IMR-90 (cell line): ENCODE measurements around the gene MRPL54. TPM values are rescaled to one million over a fixed set of nuclear protein-coding genes. Genes with fewer than 3 reads are reported as not detected.

Experiments
- ATAC-seq: fragments of 200-7000 bp; cut with Tn5 transposase; 2 replicates; pipeline ENCODE4 v1.9.1; 2020; ENCODE audit warnings: low read depth, mild to moderate bottlenecking, moderate library complexity
- BruUV-seq: library from RNA; stranded (reverse); fragments of 400-500 nt; replicated peaks from 2 replicates; lab custom pipeline; 2021; lab: Mats Ljungman, UMichigan
- CTCF ChIA-PET: fragments of 300-600 bp; formaldehyde crosslinking; extraction: SDS; loops from one replicate; lab custom pipeline; 2021; ENCODE audit warnings: antibody characterized with exemption; lab: Yijun Ruan, JAX
- POLR2A ChIA-PET: fragments of 300-600 bp; sonication (Branson Sonifier 250); formaldehyde crosslinking; loops from one replicate; lab custom pipeline; 2022; ENCODE audit warnings: antibody characterized with exemption; ENCODE audit not compliant: unreplicated experiment; lab: Charles Lee
- DNase-seq: peaks from one replicate; pipeline ENCODE4 v3.0.0; 2013
- H2AFZ ChIP-seq: replicated peaks from 2 replicates; pipeline ENCODE3; 2013; ENCODE audit warnings: low read length, mild to moderate bottlenecking; ENCODE audit not compliant: poor library complexity
- H2AK5ac ChIP-seq: 2 replicates; pipeline ENCODE4 v1.6.1; 2013; ENCODE audit warnings: low read depth, low read length, inconsistent platforms
- H2AK9ac ChIP-seq: replicated peaks from 2 replicates; pipeline ENCODE3; 2013; ENCODE audit warnings: mild to moderate bottlenecking, low read depth, low read length, moderate library complexity; ENCODE audit not compliant: poor library complexity
- H2BK120ac ChIP-seq: 2 replicates; pipeline ENCODE4 v1.6.1; 2013; ENCODE audit warnings: low read depth, low read length, inconsistent platforms
- H2BK15ac ChIP-seq: 3 replicates; pipeline ENCODE4 v1.6.1; 2013; ENCODE audit warnings: low read depth, low read length, inconsistent platforms
- H2BK20ac ChIP-seq: 2 replicates; pipeline ENCODE4 v1.6.1; 2013; ENCODE audit warnings: low read depth, mild to moderate bottlenecking, inconsistent platforms, low read length, moderate library complexity
- H2BK5ac ChIP-seq: 2 replicates; pipeline ENCODE4 v1.6.1; 2013; ENCODE audit warnings: mild to moderate bottlenecking, low read depth, low read length, inconsistent platforms; ENCODE audit not compliant: poor library complexity, severe bottlenecking
- H3K14ac ChIP-seq: replicated peaks from 2 replicates; pipeline ENCODE4 v1.6.1; 2013; ENCODE audit warnings: low read depth, low read length, inconsistent platforms
- H3K18ac ChIP-seq: 2 replicates; pipeline ENCODE4 v1.6.1; 2013; ENCODE audit warnings: low read depth, low read length, control low read depth
- H3K23ac ChIP-seq: 2 replicates; pipeline ENCODE4 v1.6.1; 2013; ENCODE audit warnings: low read depth, low read length, inconsistent platforms
- H3K27ac ChIP-seq: 2 replicates; pipeline ENCODE4 v1.5.1; 2013; ENCODE audit warnings: mild to moderate bottlenecking, control low read depth, low read length; ENCODE audit not compliant: insufficient read depth
- H3K27me3 ChIP-seq: 2 replicates; pipeline ENCODE4 v1.6.1; 2013; ENCODE audit warnings: low read length; ENCODE audit not compliant: control insufficient read depth, insufficient read depth
- H3K36me3 ChIP-seq: 2 replicates; pipeline ENCODE4 v1.6.1; 2013; ENCODE audit warnings: low read length, mixed read lengths; ENCODE audit not compliant: control insufficient read depth, insufficient read depth
- H3K4ac ChIP-seq: 2 replicates; pipeline ENCODE4 v1.6.1; 2013; ENCODE audit warnings: low read depth, low read length, inconsistent platforms
- H3K4me1 ChIP-seq: 2 replicates; pipeline ENCODE4 v1.6.1; 2013; ENCODE audit warnings: low read length, mixed read lengths; ENCODE audit not compliant: control insufficient read depth, insufficient read depth
- H3K4me2 ChIP-seq: 2 replicates; pipeline ENCODE4 v1.6.1; 2013; ENCODE audit warnings: low read depth, mild to moderate bottlenecking, control low read depth, low read length, moderate library complexity
- H3K4me3 ChIP-seq: 2 replicates; pipeline ENCODE4 v1.5.1; 2013; ENCODE audit warnings: low read depth, mild to moderate bottlenecking, control low read depth, low read length, moderate library complexity; ENCODE audit not compliant: insufficient read depth
- H3K56ac ChIP-seq: 2 replicates; pipeline ENCODE4 v1.6.1; 2013; ENCODE audit warnings: low read length, inconsistent platforms; ENCODE audit not compliant: insufficient read depth; ENCODE audit errors: extremely low read depth
- H3K79me1 ChIP-seq, 2 experiments: 2 replicates each; pipeline ENCODE4 v1.6.1; 2013; ENCODE audit warnings: low read length in 2 of 2, inconsistent platforms in 1 of 2, low read depth in 1 of 2
- H3K9ac ChIP-seq: 2 replicates; pipeline ENCODE4 v1.6.1; 2013; ENCODE audit warnings: low read depth, low read length, control low read depth
- H3K9me1 ChIP-seq: 2 replicates; pipeline ENCODE4 v1.6.1; 2013; ENCODE audit warnings: low read length, inconsistent platforms; ENCODE audit not compliant: insufficient read depth
- H3K9me3 ChIP-seq: 2 replicates; pipeline ENCODE4 v1.6.1; 2013; ENCODE audit warnings: low read length; ENCODE audit not compliant: control insufficient read depth, insufficient read depth
- H4K20me1 ChIP-seq: 2 replicates; pipeline ENCODE4 v1.6.1; 2013; ENCODE audit warnings: low read length, inconsistent platforms; ENCODE audit not compliant: insufficient read depth
- H4K5ac ChIP-seq: 2 replicates; pipeline ENCODE4 v1.6.1; 2013; ENCODE audit warnings: mild to moderate bottlenecking, low read depth, low read length, control low read depth
- H4K8ac ChIP-seq, 2 experiments: 2 replicates each; pipeline ENCODE4 v1.6.1; 2013; ENCODE audit warnings: low read depth in 2 of 2, low read length in 2 of 2, control low read depth in 1 of 2, inconsistent platforms in 1 of 2
- H4K91ac ChIP-seq: 2 replicates; pipeline ENCODE4 v1.6.1; 2013; ENCODE audit warnings: low read depth, low read length, inconsistent platforms; ENCODE audit not compliant: insufficient read depth
- MXI1 ChIP-seq: IDR thresholded peaks from 2 replicates; pipeline ENCODE4 v1.6.1; 2012; ENCODE audit warnings: low read depth, mild to moderate bottlenecking, low read length, moderate library complexity, borderline replicate concordance
- WGBS, 2 experiments: methylation state at CpG; one replicate each; pipeline versions ENCODE4 v1.1.5 to v1.1.7; 2013; ENCODE audit warnings: missing lambda C conversion rate in 2 of 2; ENCODE audit not compliant: insufficient read length in 1 of 2; ENCODE audit errors: extremely low coverage in 2 of 2; 5-methylcytosine and 5-hydroxymethylcytosine counted together
- dilution Hi-C: fragments of 300-500 bp; cut with HindIII; formaldehyde crosslinking; loops from one replicate; pipeline ENCODE4 v1.14.3; 2018; ENCODE audit warnings: low sequenced_read_pairs; ENCODE audit not compliant: unreplicated experiment
- in situ Hi-C: fragments of 300-500 bp; cut with MboI; formaldehyde crosslinking; loops from 3 replicates; pipeline ENCODE4 v1.14.3; 2019; ENCODE audit warnings: low sequenced_read_pairs, inconsistent platforms, mixed read lengths
- intact Hi-C: fragments of 100-400 bp; cut with micrococcal nuclease; formaldehyde crosslinking; loops from 2 replicates; pipeline ENCODE4 v1.10.0; 2022
- polyA plus RNA-seq, 3 experiments: library from polyadenylated mRNA; depleted of rRNA; stranded (reverse); fragments of >200 nt; gene quantifications; 2 replicates each; pipeline ENCODE4 v1.2.3, GENCODE V29; 2012; ENCODE audit warnings: low replicate concordance in 1 of 3
- total RNA-seq: library from RNA; depleted of rRNA; stranded (reverse); fragments of >200 nt; gene quantifications from 2 replicates; pipeline ENCODE4 v1.2.3, GENCODE V29; 2012

Gene MRPL54
- total and polyA plus RNA-seq, 2 of the 4 experiments (the other 2 are of a cell fraction) = 55.9 to 75.7 TPM

- Histone ChIP-seq H2BK120ac (no peak overlapping the region), H2BK15ac (no peak overlapping the region), H4K5ac (no peak overlapping the region), H3K4me1 (peaks cover 2% of the 10 kb centered on the region; the same call in 1 of the 2 replicates), H3K4ac (no peak overlapping the region), H4K20me1 (no peaks in the 10 kb centered on the region), H4K8ac (no peak overlapping the region), H3K56ac (no peak overlapping the region), H2AFZ (no peak overlapping the region), H3K9me3 (no peaks in the 10 kb centered on the region), H3K9me1 (peaks cover 3% of the 10 kb centered on the region; the same call in 1 of the 2 replicates), H3K79me1 (peaks cover 10 to 18% of the 10 kb centered on the region in 2 experiments; a peak in 3 of 4 replicates), H2AK9ac (peak overlapping the region; percentile 37), H2BK20ac (no peak overlapping the region), H3K14ac (no peak overlapping the region), H2AK5ac (no peak overlapping the region), H3K9ac (no peak overlapping the region), H2BK5ac (no peak overlapping the region), H3K27ac (no peak overlapping the region), H3K27me3 (no peaks in the 10 kb centered on the region), H3K18ac (no peak overlapping the region), H4K91ac (no peak overlapping the region), H3K36me3 (peaks cover 27% of the 10 kb centered on the region), H3K23ac (no peak overlapping the region), H3K4me3 (no peak overlapping the region), H3K4me2 (no peak overlapping the region)
- in situ Hi-C loops = no loop called here
- POLR2A ChIA-PET = no interaction called here
- WGBS, 2 experiments = 95% methylated on average over 6 of the region's 7 CpGs; no CpG with 5 or more reads in 1 of the 2 experiments
- CTCF ChIA-PET = no interaction called here
- intact Hi-C loops = no loop called here
- DNase-seq = no peak
- dilution Hi-C loops = no loop called here
- ATAC-seq = no peak
- BruUV-seq = no TSS peak
- no peak for TF ChIP-seq MXI1
These were observed 4.0 kb downstream of the MRPL54 start for GRCh38 chr19:3766520-3766919.
